Measurements from ENCODE around the gene RIPPLY3.
"Not testable (repeated sequence)": the region's sequence is repeated elsewhere in the genome, so short reads cannot be mapped to it uniquely, and the experiment has no call there.

RIPPLY3 gene

DNA sequence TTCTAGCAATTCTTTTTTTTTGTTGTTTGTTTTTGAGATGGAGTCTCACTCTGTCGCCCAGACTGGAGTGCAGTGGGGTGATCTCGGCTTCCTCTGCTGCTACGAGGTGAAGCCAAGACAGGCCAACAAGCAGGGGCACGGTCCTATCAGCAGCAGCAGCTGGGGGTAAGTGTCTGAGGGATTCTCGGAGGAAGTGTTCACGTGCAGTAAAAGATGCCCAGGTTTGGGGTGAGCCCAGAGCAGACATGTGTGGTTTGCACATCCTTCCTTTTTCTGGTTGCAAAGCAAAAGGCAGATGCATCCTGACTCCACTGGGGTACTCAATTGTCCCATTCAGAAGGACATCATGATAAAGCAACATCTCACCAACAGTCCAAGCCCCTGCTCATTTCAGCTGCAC lies 38.6 kb downstream of the RIPPLY3 start:
- in situ Hi-C loops (cut with HindIII; ENCODE audit: low pct_ligation_motif_present, low pct_unique_long_range_greater_than_20kb, low sequenced_read_pairs), result no loop called here
- DNase-seq, result no peak

DNA sequence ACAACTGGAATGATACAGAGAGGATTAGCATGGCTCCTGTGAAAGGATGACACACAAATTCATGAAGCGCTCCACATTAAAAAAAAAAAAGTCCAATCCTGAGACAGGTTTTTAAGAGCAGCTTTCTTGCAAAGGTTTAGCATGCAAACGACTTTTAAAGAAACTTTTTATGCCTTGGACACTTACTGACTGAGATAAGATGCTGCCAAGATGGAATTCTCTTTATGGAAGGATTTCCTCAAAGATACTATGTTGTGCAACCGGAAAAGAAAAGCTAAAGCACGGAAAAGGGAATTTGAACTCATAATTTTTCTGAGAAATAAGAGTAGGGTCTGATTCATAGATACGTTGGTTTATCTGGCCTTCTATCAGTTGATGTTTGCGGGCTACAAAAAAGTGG lies 39.1 kb downstream of the RIPPLY3 start:
- in situ Hi-C loops (cut with HindIII; ENCODE audit: low pct_ligation_motif_present, low pct_unique_long_range_greater_than_20kb, low sequenced_read_pairs), result no loop called here
- no peak for DNase-seq

DNA sequence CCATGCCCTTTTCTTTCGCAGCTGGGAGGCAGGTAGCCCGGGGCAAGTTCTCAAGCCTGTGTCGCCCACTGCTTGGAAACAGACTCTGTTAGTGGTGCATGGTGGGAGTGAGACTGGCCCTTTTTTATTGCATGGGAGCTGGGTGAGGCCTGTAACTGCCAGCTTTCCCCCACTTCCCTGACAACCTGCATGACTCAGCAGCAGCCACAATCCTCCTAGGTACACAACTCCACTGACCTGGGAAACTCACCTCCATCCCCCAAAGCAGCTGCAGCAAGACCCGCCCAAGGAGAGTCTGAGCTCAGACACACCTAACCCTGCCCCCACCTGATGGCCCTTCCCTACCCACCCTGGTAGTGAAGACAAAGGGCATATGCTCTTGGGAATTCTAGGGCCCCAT lies 40.6 kb downstream of the RIPPLY3 start:
- in situ Hi-C loops (cut with HindIII; ENCODE audit: low pct_ligation_motif_present, low pct_unique_long_range_greater_than_20kb, low sequenced_read_pairs), result no loop called here

DNA sequence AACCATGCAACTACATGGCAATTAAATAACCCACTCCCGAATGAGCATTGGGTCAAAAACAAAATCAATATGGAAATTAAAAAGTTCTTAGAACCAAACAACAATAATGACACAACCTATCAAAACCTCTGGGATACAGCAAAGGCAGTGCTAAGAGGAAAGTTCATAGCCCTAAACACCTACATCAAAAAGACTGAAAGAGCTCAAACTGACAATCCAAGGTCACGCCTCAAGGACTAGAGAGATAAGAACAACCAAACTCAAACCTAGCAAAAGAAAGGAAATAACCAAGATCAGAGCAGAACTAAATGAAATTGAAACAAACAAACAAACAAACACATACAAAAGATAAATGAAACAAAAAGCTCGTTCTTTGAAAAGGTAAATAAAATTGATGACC lies 43.2 kb downstream of the RIPPLY3 start:
- in situ Hi-C loops (cut with HindIII; ENCODE audit: low pct_ligation_motif_present, low pct_unique_long_range_greater_than_20kb, low sequenced_read_pairs); DNase-seq: not testable (repeated sequence)

More for the DNA sequence above, 40.6 kb downstream of the RIPPLY3 start:
- DNase-seq, result no peak

DNA sequence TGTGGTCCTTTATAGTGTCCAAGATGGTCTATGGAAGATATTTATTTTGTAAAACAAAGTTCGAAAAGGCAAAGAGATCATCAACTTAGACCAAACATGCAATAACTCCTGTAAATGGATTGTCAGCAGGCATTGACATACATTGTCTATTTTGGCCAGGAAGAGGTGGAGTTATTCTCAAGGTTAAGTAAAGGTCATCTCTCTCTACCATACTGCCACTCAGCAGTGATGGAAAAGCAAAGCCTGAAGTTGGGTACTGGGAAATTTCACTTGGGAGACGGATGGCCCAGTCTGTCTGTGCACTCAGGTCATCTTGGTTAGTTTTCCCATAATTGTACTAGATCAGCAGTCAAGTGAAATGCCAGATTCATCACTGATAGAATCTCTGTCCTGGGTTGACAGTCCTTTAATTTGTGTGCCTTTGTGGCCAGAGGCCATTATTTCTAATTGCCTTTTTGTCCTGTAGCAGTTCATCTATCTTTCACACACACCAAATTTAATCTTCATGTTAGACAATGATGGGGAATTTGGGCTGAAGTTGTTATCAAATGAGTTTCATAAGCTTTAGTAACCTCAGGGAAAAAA lies 48.9 kb downstream of the RIPPLY3 start:
- in situ Hi-C loops (cut with HindIII; ENCODE audit: low pct_ligation_motif_present, low pct_unique_long_range_greater_than_20kb, low sequenced_read_pairs), result no loop called here
- no peak for DNase-seq

DNA sequence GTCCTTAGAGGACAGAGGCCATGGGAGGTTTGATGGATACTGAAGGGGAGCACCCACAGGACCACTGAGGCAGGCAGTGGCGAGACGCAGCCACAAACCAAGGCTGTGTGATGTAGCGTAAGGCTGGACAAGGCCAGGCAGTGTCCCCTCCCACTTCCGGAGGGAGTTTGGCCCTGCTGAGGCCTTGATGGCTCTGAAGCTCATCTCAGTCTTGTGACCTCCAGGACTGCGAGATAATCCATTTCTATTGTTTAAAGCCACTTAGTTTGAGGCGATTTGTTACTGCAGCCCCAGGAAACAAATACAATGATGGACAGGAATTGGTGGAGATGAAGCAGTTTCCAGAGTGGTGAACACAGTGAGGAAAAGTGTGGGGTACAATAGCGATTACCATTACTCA lies 51.1 kb downstream of the RIPPLY3 start:
- in situ Hi-C loops (cut with HindIII; ENCODE audit: low pct_ligation_motif_present, low pct_unique_long_range_greater_than_20kb, low sequenced_read_pairs), result no loop called here
- DNase-seq, result no peak

DNA sequence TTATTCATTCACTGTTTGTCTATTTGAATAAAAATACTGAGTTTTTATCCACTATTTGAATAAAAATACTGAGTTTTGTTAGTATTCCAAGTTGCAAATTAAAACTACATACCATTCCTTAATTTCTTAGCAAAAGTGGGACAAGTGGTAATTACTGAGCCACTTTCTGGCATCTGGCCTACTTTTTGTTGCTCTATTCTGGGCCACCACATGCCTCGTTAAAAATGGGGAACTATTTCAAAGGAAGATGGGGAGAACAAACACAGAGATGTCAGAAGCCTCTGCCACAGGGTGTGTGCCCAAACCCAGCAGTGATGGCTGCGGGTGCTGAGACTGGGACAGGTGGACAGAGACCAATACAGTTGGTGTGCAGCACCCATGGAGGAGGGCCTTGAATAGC lies 51.8 kb downstream of the RIPPLY3 start:
- in situ Hi-C loops (cut with HindIII; ENCODE audit: low pct_ligation_motif_present, low pct_unique_long_range_greater_than_20kb, low sequenced_read_pairs), result no loop called here
- no peak for DNase-seq

DNA sequence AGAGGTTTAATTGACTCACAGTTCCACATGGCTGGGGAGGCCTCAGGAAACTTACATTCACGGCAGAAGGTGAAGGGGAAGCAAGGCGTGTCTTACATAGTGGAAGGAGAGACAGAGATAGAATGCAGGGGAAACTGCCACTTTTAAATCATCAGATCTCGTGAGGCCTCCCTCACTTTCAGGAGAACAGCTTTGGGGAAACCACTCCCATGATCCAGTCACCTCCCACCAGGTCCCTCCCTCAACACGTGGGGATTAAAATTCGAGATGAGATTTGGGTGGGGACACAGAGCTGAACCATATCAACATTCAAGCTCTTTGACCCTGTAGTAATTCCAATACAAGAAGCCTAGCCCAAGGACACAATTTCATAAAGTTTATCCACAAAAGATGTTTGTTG lies 52.7 kb downstream of the RIPPLY3 start:
- no peak for DNase-seq

DNA sequence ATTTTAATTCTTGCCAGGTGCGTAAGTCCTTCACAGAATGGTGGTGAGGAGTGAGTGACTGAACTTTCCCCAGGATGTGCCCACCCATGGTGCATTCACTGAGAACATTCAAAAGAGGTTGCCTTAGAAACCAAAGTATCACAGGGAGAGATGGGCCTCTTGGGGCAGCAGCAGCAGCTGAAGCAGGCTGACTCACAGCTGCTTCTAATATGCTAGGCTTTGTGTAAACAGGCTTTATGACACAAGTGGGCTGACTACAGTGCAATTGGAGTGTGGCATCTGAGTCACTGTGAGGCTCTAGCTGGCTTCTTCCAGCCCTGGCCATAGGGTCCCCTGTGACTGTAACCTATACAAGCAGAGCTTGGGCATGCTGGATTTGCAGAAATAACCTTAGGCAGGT lies 53.8 kb downstream of the RIPPLY3 start:
- in situ Hi-C loops (cut with HindIII; ENCODE audit: low pct_ligation_motif_present, low pct_unique_long_range_greater_than_20kb, low sequenced_read_pairs), result no loop called here
- peak; percentile 84 for DNase-seq

More for the DNA sequence above, 52.7 kb downstream of the RIPPLY3 start:
- in situ Hi-C loops (cut with HindIII; ENCODE audit: low pct_ligation_motif_present, low pct_unique_long_range_greater_than_20kb, low sequenced_read_pairs), result no loop called here

DNA sequence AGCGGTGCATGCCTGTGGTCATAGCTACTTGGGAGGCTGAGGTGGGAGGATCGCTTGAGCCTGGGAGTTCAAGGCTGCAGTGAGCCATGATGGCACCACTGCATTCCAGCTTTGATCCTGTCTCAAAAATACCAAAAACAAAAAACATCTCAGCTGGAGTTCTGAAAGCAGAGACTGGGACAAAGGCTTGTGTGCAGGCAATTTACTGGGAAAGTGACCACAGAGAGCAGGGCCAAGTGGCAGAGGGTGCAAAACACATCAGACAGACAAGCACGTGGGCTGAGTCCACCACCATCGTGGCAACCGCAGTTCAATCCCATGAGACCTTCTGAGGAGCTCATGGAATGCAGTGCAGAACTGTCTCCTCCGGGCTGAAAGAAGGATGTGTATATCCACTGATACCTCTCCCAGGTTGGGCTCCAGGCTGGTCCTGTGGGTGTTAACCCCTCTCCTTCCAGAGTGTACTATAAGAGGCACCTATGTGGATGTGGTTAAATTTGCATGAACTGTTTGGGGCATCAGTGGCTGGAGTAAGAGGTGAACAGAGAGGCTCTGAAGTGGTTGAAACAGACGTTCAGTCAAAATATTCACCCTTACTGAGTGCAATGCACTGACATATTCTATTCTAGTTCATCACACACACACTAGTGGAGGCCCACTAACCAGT lies 55.6 kb downstream of the RIPPLY3 start:
- in situ Hi-C loops (cut with HindIII; ENCODE audit: low pct_ligation_motif_present, low pct_unique_long_range_greater_than_20kb, low sequenced_read_pairs), result no loop called here
- no peak for DNase-seq

DNA sequence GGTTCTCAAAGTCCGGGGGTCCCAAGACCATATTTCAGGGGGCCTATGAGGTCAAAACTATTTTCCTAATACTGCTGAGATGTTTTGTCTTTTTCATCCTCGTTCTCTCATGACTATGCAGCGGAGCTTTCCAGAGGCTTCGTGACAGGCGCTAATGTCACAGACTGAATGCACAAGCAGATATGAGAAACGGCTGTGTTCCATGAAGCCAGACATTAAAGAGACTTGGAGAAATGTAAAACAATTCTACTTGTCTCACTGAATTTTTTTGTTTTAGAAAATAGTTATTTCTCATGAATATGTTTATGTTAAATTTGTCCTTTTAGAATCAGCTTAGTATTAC lies 56.1 kb downstream of the RIPPLY3 start:
- in situ Hi-C loops (cut with HindIII; ENCODE audit: low pct_ligation_motif_present, low pct_unique_long_range_greater_than_20kb, low sequenced_read_pairs), result no loop called here

DNA sequence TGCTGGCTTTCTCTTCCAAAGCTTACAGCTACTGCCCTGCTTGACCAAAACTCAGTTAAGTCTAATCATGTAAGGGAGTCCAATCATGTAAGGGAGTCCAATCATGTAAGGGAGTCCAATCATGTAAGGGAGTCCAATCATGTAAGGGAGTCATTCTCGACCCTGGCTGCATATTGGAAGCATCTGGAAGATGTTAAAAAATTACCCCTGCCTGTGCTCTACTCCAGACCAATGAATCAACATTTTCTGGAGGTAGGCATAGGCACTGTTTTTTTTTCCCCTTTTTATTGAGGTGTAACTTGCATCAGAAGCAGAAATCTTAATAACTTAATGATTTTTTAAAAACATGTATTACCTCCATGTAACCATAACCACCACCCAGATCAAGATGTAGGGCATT lies 56.9 kb downstream of the RIPPLY3 start:
- in situ Hi-C loops (cut with HindIII; ENCODE audit: low pct_ligation_motif_present, low pct_unique_long_range_greater_than_20kb, low sequenced_read_pairs), result no loop called here
- no peak for DNase-seq

More for the DNA sequence above, 56.1 kb downstream of the RIPPLY3 start:
- DNase-seq, result no peak

DNA sequence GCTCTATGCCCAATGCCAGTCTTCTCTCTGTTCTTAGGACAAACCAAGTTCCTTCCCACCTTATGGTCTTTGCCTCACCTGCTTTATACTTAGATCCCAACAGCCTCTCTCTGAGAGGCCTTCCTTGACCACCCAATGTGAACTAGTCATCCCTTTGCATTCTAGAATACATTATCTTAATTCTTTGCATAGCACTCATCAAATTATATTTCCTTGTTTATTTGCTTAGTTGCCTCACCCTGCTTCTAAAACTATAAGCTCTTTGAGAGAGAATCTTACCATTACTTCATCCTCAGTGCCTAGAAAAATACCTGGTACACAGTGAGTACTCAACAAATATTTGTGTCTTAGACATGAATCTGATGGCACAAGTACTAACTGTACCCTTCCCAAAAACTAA lies 58.3 kb downstream of the RIPPLY3 start:
- DNase-seq, result no peak
- in situ Hi-C loops (cut with HindIII; ENCODE audit: low pct_ligation_motif_present, low pct_unique_long_range_greater_than_20kb, low sequenced_read_pairs), result no loop called here

DNA sequence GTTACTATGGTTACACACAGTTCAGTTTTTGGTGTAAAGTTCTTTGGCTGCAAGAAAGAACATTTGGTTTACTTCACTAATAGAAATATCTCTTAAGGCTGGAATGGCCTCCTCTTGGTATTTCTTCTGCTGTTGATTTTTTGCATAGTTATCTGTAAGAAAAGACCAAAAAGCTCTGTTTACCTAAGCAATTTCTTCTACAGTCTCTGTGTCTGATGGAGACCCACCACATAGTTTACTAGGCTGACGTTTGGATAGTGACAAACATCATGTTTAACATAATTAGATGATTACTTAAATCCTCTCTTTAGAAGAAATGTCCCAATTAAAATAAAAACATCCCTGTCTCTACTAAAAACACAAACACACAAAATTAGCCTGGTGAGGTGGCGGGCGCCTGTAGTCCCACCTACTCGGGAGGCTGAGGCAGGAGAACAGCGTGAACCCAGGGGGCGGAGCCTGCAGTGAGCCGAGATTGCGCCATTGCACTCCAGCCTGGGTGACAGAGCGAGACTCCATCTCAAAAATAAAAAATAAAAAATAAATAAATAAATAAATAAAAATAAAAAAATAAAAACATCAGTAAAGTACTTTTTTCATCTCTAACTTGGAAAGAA lies 59.2 kb downstream of the RIPPLY3 start:
- in situ Hi-C loops (cut with HindIII; ENCODE audit: low pct_ligation_motif_present, low pct_unique_long_range_greater_than_20kb, low sequenced_read_pairs), result no loop called here
- no peak for DNase-seq
